NOMO-1 (cell line): Measurements from ENCODE around the gene CHST11.

Experiments
- DNase-seq, 2 experiments: peaks; one replicate each; lab custom pipeline; 2025; ENCODE audit not compliant: unreplicated experiment in 2 of 2; lab: John Stamatoyannopoulos, UW

The CHST11 gene

DNA sequence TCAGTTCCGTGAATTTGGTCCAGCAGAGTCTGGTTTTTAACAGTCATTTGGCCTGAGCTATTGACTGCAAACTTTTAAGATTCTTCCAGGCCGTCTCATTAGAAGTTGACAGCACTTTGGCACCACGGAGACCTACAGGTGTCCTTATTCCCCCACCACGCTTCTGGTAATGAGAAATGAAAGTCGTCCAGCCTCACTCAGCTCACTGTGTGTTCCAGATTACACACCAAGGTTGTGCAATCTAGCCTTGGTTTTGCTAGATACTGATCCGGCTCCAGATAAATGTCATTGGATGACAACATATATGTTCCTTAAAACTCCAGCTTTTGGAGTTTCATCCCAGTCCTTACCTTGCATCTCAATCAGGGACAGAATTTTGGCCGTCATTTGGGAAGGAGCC lies 210.4 kb downstream of the CHST11 start:
- peak; percentile 28 to 53 for DNase-seq

DNA sequence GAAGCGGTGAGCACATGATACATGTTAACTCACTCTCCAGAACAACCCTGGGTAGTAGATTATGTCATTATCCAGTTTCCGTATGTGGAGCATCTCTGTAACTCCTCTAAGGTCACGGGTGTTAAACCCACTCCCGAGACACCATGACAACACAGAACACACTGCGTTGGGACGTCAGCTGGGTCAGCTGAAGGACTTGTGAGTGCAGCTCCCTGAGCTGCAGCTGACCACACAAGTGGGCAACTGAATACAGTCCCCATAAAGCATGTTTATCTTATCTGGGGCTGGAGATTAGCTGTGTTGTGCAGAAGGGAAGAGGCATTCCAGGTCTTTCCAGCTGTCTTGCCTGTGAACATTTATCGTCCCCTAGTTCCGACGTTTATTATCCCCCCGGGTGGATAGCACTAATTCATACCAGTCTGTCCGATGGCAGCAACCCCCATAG lies 211.5 kb downstream of the CHST11 start:
- DNase-seq = no peak

DNA sequence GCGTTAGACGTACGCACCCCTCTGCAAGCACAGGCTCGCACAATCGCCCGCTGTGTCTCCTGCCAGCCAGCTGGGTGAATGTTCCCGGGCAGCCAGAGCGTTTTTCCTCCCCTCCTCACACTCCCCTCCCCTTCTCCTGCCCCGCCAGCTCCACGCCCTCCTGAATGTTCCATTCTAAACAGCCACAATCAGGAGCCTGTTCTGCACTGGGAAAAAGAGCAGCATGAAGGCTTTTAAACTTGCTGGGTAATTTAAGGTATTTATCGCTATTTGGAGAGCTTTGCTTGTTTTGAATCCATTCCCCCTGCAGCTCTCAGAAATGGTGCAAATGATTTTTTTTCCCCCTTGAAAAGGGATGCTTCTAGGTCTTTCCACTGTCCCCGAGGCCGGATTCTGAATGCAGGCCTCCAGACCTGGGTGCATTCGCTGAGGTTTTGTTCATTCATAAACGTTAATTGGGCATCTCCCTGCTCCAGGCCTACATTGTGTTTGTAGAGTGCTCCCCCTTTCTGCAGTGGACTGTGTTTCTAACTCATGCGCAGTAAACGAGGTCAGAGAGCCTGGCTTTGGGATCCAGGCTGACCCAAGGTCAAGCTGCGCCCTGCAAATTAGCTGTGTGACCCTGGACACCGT lies 212.5 kb downstream of the CHST11 start:
- no peak for DNase-seq

DNA sequence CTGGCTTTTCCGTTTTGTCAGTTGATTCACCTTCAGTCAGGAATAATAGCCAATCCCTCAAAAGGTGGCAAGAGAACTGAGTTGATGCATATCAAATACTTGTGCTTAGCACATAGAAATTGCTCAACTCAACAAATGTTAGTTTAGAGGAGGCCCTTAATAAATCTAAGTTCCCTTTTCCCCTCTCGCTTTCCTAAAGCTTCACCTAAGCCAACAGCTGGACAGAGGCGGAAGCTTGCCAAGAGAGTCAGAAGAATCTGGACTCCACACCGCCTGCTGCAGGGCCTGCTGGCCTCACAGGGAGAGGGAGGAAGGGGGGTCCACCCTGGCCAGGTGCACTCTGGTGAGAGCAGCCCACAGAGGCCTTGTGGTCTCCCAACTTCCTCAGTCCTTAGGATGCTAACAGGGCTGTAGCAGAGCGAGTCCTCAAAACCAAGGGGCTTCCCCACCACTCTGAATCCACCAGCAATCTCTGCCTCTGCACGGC lies 213.1 kb downstream of the CHST11 start:
- peak; percentile 76 to 83 for DNase-seq

DNA sequence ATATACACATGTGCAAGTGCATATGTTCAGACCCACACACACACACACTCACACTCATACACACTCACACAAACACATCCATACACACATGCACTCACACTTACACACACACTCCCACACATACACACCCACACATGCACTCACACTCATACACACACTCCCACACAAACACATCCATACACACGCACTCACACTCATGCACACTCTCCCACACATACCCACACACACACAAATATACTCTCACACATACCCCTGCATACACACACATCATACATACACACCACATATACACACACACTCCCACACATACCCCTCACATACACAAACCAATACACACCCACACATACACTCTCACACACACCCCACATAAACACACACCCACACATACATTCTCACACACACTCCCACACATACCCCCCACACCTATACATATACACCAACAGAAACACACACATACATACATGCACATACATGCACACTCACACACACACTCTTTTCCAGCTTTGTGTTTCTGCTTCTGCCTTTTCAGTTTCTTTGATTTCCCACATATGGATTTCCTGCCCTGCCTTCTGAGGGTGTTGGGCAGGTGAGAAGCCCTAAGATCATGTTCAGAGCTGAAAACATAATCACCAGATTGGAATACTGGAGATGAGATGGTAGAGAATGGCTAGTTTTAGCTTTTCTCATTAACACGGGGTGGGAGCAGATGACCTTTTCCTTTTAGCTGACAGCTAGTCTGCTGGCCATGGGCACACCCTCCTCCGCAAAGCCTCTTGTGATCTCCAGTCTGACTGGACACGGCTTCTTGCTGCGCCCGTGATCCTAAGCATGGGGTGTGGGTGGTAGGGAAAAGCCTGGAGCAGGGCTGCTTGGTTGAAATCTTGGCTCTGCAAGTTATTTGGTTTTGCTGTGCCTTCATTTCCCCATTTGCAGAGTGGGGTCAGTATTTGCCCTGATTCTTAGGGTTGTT lies 214.0 kb downstream of the CHST11 start:
- no peak for DNase-seq

DNA sequence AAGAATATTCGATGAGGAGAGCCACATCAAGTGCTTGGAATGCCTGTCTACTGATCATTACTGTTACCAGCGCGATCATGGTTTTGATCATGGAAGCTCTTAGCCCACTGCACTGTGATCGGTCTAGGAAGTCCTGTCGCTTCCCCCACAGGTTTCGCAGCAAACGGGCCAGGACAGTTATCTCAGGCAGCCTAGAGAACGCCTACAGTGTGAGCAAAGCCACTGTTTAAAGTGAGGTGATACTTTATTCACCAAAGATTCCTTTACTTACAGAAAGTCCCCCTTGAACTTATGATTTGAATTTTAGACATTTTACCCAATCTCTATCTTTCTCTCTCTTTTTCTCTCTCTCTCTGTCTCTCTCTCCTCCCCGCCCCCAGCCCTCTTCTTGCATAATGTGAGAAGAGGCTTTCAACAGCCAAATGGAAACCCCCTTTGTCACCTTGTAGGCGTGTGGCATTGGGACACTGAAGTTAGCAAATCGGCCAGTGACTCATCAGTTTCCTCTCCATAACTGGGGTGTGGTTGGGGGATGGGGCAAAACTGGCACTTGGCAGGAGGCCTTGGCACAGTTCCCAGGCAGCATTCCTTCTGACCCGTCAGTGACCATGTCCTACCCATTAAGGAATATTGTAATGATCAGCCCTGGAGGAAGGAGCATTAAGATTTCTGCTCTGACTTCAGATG lies 214.8 kb downstream of the CHST11 start:
- peak; percentile 86 to 87 for DNase-seq

DNA sequence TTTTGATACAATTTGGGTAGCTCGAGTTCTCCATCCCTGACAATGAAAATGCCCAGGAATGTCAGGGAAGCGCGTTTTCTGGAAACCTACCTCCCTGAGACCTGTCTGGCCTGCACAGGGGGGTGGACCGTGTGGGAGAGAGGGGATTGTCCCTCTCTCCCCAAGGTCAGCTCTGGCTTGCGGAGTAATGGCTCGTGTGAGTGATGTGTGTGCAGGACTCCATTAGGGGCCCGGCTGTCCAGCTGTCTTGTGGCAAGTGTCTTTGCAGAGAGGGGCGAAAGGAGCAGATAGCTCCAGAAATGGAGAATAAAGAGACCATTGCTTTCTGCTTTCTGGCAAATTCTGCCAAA lies 215.3 kb downstream of the CHST11 start:
- DNase-seq = no peak

DNA sequence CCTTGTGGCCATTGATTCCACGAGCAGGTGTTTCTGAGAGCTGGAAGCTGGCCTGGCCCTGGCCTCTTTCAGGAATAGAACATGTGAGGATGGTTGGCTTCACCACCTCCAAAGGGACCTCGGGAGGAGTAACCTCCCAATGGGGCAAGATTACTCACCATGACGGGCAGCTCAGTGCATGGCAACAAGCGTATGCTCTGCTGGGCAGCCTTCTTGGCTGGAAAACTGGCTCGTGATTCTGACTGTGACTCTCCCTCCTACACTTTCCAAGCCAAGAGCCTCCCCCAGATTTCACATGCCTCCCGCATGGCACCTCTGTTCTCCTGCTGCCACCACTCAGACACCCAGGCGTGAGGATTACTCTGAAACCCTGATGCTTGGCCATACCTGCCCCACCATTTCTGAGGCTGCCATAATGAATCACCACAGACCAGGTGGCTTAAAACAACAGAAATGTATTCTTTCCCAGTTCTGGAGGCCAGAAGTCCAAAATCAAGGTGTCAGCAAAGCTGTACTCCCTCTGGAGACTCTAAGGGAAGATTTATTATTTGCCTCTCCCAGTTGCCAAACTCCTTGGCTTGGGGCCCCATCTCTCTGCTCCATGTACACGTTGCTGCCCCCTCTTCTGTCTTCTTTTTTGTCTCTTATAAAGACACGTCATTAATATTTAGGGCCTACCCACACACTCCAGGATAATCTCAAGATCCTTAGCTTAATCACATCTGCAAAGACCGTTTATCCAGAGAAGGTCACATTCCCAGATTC lies 215.9 kb downstream of the CHST11 start:
- DNase-seq = no peak

DNA sequence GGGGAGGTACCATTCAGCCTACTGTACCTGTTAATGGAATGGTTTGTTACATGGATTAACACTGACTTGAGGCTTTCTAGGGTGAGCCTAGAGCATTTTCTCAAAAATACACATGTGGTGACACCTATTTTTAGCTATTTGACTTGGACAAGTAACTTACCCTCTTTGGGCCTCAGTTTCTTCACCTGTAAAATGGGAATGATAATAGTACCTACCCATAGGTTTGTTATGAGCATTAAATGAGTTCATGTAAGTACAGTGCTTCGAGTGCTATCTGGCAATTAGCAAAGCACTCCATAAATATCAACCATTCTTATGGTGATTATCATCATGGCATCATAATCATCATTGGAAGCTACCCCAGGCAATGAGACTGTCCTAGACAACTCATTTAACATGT lies 216.5 kb downstream of the CHST11 start:
- DNase-seq = no peak

DNA sequence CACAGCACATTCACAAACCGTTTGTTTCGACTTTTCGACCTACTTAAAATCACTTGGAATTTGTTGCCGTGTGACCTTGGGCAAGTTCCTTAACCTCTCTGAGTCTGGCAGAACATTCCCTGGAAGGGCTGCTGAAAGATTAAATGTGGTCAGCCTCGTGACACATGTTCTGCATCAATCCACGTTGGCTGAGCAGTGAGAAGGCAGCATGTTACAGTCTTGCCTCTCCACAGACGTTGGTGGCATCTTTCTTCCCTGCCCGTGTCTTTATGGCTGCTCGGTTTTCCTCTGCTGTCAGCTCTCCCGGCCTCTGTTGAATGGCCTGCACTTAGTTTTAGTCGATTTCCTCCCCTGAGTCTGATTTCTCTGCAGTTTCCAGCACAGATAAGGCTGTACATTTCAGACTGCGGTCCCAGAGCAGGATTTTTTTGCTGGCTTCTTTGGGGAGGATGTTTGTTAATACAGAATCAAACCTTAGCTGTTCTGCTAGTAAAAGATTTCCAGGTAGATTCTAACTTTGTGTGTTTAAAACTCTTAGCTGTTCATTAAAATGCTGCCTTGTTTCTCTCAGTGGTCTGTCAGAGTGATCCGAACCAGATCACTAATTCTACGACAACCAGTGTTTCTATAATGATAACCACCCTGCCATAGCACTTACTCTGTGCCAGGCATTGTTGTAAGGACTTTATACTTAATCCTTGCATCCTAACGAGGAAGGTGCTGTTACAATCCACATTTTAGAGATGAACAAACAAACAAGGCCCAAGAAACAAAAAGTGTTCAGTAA lies 217.1 kb downstream of the CHST11 start:
- no peak for DNase-seq

DNA sequence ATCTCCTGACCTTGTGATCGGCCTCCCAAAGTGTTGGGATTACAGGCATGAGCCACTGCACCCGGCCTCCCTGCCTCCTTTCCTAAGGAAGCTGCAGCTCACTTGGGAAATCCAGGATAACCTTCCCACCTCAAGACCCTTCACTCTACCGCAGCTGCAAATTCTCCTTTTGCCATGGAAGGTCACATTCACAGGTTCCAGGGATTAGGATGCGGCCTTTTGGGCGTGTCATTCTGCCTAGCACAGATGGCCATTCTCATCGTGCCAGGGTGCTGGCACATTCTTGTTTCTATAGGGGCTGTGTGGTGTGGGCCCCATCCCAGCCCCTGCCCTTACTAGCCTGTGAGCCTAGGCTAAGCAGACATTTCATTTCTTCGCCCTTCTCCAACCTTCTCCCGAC lies 219.9 kb downstream of the CHST11 start:
- no peak for DNase-seq

DNA sequence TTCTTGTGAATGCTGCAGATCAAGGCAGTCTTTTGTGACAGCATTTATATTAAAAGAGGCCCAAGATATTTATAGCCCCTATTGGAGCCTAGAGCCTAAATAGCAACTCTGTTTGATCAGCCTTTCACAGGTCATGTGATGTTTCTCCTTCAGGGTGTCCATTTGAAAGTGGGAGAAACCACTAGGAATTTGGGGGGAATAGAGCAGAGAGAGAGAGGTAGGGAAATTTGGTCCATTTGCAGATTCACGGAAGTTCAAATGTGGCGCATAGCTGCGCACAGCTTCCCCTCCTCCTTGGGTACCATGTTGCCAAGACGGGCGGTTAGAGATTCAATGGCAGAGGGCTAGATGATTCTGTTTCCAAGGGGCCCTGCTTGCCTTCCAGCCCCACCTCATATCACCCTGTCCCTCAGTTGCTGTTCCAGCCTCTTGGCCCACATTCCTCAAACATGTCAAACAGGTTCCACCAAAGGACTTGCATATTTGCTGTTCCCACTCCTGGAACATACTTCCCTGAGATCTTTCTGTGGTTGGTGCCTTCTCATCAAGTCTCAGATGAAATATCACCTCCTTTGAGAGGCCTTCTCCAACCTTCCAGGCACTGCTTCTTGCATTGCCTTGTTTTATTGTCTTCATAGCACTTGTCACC lies 220.8 kb downstream of the CHST11 start:
- no peak for DNase-seq

DNA sequence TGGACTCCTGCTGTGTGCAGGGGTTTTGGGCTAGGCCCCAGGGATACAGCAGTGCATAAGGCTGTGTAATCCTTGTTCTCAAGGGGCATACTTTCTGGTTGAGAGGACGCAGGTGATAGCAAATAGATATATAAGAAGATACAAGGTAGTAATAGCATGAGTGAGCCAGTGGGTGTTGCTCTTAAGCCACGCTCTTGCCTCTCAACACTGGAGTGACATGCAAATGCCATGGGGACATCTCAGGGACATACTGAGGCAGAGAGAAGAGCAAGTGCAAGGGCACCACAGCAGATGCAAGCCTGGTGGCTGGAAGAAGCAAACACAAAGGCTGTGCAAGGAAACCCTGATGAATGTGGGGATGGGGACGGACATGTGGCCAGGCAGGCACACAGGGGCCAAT lies 223.3 kb downstream of the CHST11 start:
- DNase-seq = peak in 1 of 2 experiments; percentile 27

DNA sequence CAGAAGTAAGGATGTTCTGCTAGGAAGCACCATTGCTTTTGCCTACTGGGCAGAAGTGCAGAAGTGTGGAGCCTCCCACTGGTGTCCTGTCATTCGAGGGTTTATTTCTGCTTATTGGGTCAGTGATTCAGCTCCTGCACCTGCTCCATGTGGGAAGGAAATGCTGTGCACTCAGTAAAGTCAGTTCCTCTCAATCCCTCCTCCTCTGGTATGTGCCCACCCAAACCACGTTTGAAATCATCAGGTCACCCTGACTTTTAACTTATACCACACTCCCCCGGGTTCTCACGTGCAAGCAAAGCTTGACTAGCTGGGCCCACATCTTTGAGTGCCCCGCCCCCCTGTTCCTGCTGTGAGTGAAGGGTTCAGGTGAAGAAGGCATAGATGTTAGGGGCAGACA lies 223.7 kb downstream of the CHST11 start:
- DNase-seq = no peak

DNA sequence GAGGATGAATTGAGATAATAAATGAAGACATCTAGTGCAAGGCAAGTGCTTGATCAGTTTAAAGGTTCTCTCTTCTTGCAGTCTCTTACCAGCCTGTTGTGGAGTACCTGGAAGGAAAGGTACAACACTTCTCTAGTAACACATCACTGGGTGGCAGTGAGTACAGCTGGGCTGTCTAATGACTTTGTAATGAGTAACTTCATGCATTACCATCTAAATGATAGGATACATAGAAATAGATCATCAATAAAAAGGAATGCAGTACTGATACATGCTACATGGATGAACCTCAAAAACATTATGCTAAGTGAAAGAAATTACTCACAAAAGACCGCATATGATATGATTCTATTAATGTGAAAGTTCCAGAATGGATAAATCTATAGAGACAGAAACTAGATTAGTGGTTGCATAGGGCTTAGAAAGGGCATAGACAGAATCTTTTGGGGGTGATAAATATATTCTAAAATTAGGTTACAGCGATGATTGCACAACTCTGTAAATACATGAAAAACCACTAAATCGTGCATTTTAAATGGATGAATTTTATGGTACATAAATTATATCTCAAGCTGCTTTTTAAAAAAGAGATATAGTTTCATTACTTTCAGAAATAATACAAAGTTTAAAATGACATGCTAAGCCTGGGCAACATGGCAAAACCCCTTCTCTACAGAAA lies 224.4 kb downstream of the CHST11 start:
- DNase-seq = no peak

DNA sequence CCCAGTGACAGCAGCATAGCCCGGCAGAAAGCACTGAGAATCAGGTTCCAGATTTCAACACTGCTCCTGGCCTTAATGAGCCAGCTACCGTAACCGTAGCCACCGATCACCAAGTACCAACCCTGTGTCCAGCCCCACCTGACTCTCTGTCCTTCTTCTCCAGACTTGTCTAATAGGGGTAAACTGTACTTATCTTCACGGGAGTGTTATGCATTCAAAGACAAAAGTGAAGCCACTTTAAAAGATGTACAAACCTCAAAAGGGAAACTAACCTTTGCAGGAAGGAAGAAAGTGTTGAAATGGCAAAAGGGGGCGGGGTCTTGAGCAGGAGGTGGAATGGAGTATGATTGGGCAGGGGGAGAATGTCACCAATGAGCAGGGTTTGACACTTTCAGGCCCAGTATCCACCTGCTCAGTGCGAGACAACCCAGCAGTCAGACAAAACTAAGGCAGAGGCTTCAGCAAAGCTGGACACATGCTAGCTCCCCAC lies 226.1 kb downstream of the CHST11 start:
- DNase-seq = peak; percentile 42 to 76

DNA sequence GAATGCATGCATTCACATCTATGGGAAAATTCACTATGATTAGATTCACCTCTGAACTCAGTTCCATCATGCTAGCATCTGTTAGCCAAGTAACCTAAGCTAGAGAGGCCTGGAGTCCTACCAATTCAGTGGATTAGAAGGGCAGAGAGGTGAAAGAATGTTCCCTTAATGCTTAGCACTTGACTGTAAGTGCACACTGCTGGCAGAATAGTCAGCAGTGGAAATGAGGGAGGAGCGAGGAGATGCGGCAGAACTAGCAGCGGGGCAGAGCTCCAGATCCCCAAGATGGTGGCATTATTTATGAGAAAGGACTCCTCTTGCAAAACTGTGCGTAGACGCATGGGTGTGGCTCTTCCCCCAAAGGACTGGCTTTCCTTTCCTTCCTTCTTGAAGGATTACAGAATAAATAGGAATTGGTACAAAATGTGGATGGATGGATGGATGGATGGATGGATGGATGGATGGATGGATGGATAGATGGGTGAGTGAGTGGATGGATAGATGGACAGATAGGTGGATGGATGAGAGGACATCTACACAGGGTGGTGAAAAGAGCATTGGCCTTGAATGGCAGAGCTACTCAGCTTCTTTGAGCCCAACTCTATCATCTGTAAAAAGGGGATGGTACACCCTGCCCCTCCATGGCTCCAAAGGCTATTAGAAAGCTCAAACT lies 227.2 kb downstream of the CHST11 start:
- DNase-seq = no peak

DNA sequence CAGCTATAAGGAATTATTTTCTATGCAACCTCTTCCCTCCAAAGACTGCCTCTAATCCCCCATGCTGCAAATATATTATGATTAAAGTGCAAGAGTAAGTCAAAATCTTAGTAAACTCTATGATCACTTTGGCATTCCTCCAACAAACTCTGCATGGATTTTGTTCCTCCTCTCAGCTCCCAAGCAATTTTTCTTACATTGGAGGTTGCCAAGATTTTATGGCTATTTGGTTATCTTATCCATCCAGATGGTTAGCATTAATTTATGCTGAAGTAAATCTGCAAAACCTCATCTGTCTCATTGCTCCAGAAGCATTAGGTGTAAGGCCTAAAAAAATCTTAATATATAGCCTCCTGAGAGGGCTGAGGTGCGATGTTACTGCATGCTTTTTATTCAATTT lies 228.1 kb downstream of the CHST11 start:
- DNase-seq = no peak
